NK-92 treated with Interleukin-12 subunit alpha and Interleukin-12 subunit beta, amount 100 ng/mL, for 24 hours (cell line): ENCODE data around the gene KRR1.
"Not testable (repeated sequence)": the region's sequence is repeated elsewhere in the genome, so short reads cannot be mapped to it uniquely, and the experiment has no call there.

Experiments used
- DNase-seq: peaks from one replicate; lab custom pipeline; 2025; lab: John Stamatoyannopoulos, UW

KRR1 gene

GRCh38 chr12:75476071-75476470, 35.3 kb downstream of the KRR1 start:
- DNase-seq, result no peak

- no peak for DNase-seq
These were observed 37.3 kb downstream of the KRR1 start for GRCh38 chr12:75474116-75474515.

GRCh38 chr12:75471902-75472890, 39.2 kb downstream of the KRR1 start:
- no peak for DNase-seq

DNA sequence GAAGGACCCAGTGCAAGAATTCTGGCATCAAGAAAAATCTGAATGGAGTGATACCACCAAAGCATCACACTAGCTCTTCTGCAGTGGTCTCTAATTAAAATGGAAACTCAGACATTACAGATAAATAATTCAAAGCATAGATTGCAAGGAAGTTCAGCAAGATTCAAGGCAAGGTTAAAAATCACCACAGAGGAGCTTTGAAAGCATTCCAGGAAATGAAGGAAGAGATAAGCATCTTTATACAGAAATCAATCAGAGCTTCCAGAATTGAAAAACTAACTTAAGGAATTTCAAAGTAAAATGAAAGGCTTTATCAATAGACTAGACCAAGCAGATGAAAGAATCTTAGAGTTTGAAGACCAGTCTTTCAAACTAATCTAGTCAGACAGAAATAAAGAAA, 51.2 kb downstream of the KRR1 start:
- no peak for DNase-seq

DNA sequence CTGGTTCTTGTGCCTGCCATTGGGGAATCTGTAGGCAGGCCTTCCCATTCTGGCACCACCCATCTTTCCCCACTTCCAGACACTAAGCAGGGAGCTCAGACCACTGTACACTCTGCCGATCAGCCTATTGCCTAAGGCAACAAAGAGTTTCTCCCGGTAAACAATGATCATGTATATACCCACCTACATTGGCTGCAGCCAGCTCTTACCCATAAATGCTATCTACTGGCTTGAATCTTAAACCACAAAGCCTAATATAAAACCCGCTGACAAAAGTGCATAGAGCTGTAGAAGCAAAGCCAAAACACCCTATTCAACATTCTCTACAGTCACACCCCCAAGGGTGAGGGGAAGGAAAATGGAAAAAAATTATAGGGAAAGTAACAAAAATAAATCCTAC, 51.7 kb downstream of the KRR1 start:
- no peak for DNase-seq

- DNase-seq, result not testable (repeated sequence)
These were observed 53.5 kb downstream of the KRR1 start for GRCh38 chr12:75457866-75458265.

DNA sequence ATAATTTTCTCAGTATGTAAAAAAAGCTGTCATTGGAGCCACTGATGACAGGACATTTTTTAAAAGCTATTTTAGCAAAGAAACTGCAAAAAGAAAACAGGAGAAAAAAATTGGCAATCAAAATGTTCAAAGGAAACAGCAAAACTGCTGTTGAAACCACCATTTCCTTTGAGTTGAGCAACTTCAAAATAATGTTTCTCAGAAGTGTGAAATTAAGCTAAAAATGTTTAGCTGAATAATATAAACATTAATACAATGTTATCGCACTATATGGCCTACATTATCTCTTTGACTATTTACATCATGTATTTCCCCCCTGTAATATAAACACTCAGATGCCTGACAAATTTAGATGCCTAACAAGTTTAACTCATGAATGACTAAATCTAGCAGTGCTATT, 54.2 kb downstream of the KRR1 start:
- no peak for DNase-seq

- no peak for DNase-seq
These were observed 55.6 kb downstream of the KRR1 start for GRCh38 chr12:75455839-75456238.

DNA sequence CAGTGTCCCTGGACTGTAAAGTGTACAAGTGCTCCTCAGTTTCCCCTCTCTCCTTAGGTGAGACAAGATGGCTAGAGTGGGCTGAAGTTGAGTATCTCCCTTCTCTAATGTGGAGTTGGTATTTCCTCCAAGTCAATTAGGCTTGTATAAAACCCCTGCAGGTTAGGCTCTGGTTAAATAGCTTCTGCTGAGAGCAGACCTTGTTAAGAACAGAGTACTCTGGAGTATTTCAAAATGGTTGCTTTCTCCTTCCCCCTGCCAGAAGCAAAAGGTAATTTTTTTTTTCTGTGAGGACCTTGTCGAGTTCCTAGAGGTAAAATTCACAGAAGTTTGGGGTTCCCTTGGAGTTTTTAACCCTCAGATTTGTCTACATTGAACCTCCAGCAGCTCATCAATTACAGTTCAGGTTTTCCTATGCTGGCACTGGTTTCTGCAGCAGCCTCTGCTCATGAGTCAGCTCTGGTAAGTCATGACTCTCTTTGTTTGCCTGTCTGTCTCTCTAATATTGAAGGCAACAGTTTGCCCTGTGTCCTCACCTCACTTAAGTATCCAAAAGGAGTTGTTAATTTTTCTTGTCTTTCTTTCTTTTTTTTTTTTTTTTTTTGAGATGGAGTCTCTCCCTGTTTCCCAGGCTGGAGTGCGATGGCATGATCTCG, 58.6 kb downstream of the KRR1 start:
- no peak for DNase-seq

- DNase-seq, result no peak
These were observed 63.6 kb downstream of the KRR1 start for GRCh38 chr12:75447691-75448393.

DNA sequence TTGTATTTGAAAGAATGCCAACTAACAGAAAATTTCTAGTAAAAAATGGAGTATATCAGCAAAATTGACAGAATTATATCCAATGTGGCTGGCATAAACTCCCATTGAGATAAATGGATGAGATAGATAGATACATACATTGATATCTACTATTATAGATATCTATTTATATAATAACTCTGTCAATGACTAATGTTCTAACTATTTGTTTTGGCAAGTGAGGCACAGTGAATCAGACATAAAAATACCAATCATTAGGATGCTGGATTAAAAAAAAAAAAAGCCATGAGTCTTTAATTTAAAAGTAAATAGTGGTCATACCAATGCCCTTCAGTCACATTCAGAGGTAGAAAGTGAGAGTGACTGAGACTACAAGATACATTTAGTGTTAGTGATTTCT, 64.6 kb downstream of the KRR1 start:
- DNase-seq, result no peak

DNA sequence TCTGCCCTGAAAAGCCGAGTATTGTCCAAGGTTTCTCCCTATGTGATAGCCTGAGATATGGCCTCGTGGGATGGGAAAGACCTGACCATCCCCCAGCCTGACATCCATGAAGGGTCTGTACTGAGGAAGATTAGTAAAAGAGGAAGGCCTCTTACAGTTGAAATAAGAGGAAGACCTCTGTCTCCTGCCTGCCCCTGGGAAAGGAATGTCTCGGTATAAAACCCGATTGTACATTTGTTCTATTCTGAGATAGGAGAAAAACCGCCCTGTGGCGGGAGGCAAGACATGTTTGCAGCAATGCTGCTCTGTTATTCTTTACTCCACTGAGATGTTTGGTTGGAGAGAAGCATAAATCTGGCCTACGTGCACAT, 66.3 kb downstream of the KRR1 start:
- not testable (repeated sequence) for DNase-seq

GRCh38 chr12:75444429-75445136, 66.8 kb downstream of the KRR1 start:
- DNase-seq, result no peak

GRCh38 chr12:75443709-75444108, 67.7 kb downstream of the KRR1 start:
- no peak for DNase-seq

GRCh38 chr12:75442454-75442853, 69.0 kb downstream of the KRR1 start:
- DNase-seq, result not testable (repeated sequence)

GRCh38 chr12:75441687-75442449, 69.5 kb downstream of the KRR1 start:
- not testable (repeated sequence) for DNase-seq
